ENCODE measurements around the gene ADAP1. TPM values are rescaled to one million over a fixed set of nuclear protein-coding genes. Genes with fewer than 3 reads are reported as not detected.
A peak's percentile ranks its signal among the peaks of the same experiment; 100 is the strongest.

ADAP1 gene
- total and polyA plus RNA-seq, 2 of the 13 experiments (the other 11 are each of a cell fraction or from before 2014, with no cell fraction given), result 10.5 to 24.6 TPM

- TF ChIP-seq CREBL2 (CRISPR knock-in tag; IDR thresholded peaks at IDR 0.05; ENCODE audit: borderline replicate concordance), result no peak
- no peak for TF ChIP-seq ZNF160 (CRISPR knock-in tag; IDR thresholded peaks at IDR 0.05)
- no peak for TF ChIP-seq ZMYM2 (CRISPR knock-in tag; IDR thresholded peaks at IDR 0.05)
- TF ChIP-seq KLF6 (CRISPR knock-in tag; IDR thresholded peaks at IDR 0.05), result 0 out of 2 replicates have a peak, but pooled peaks have one; percentile 43
- 0 out of 2 replicates have a peak, but pooled peaks have one; percentile 64 for TF ChIP-seq ZC3H13 (CRISPR knock-in tag; IDR thresholded peaks at IDR 0.05)
- TF ChIP-seq ESRRA (CRISPR knock-in tag; IDR thresholded peaks at IDR 0.05; ENCODE audit: low read depth), result no peak
- TF ChIP-seq ETV6 (CRISPR knock-in tag; conservative IDR thresholded peaks at IDR 0.05), result no peak
- TF ChIP-seq RBM22 (optimal IDR thresholded peaks at IDR 0.05; ENCODE audit: low read length), result no peak
- TF ChIP-seq PHF5A (CRISPR knock-in tag; IDR thresholded peaks at IDR 0.05; ENCODE audit: low read depth, unreplicated experiment), result no peak
- no peak for TF ChIP-seq ZBTB46 (CRISPR knock-in tag; IDR thresholded peaks at IDR 0.05; ENCODE audit: borderline replicate concordance)
- no peak for TF ChIP-seq KLF12 (CRISPR knock-in tag; IDR thresholded peaks at IDR 0.05; ENCODE audit: borderline replicate concordance)
- TF ChIP-seq CREB1 (IDR thresholded peaks at IDR 0.05), result peak; percentile 94
- TF ChIP-seq CREB1 (CRISPR knock-in tag; IDR thresholded peaks at IDR 0.05), result no peak
- TF ChIP-seq POGZ (CRISPR knock-in tag; IDR thresholded peaks at IDR 0.05), result no peak
- TF ChIP-seq IRF2 (CRISPR knock-in tag; IDR thresholded peaks at IDR 0.05), result no peak
- TF ChIP-seq SSRP1 (CRISPR knock-in tag; IDR thresholded peaks at IDR 0.05), result no peak
- TF ChIP-seq RNF219 (CRISPR knock-in tag; IDR thresholded peaks at IDR 0.05), result no peak
- TF ChIP-seq ZFAT (CRISPR knock-in tag; conservative IDR thresholded peaks at IDR 0.05), result no peak
- TF ChIP-seq ZNF768 (CRISPR knock-in tag; IDR thresholded peaks at IDR 0.05), result peak; percentile 29; the same call in 1 of the 2 replicates
- TF ChIP-seq SUZ12 (IDR thresholded peaks at IDR 0.05; ENCODE audit: low read depth, low read length), result no peak
- TF ChIP-seq FUBP1 (CRISPR knock-in tag; IDR thresholded peaks at IDR 0.05; ENCODE audit: borderline replicate concordance), result no peak
- no peak for TF ChIP-seq ZNF597 (CRISPR knock-in tag; IDR thresholded peaks at IDR 0.05)
- no peak for TF ChIP-seq ZNF550 (CRISPR knock-in tag; IDR thresholded peaks at IDR 0.05; ENCODE audit: borderline replicate concordance)
- no peak for TF ChIP-seq SP1 (IDR thresholded peaks at IDR 0.05)
- TF ChIP-seq SP1 (CRISPR knock-in tag; IDR thresholded peaks at IDR 0.05), result no peak
Observed at GRCh38 chr7:953547-954327, 743 bp downstream of the ADAP1 start (continued).
